ENCODE results near the gene SCAPER. TPM values are rescaled to one million over a fixed set of nuclear protein-coding genes. Genes with fewer than 3 reads are reported as not detected.

SCAPER gene
- total RNA-seq, 1 experiment from 2014 or later: 15.3 TPM

DNA sequence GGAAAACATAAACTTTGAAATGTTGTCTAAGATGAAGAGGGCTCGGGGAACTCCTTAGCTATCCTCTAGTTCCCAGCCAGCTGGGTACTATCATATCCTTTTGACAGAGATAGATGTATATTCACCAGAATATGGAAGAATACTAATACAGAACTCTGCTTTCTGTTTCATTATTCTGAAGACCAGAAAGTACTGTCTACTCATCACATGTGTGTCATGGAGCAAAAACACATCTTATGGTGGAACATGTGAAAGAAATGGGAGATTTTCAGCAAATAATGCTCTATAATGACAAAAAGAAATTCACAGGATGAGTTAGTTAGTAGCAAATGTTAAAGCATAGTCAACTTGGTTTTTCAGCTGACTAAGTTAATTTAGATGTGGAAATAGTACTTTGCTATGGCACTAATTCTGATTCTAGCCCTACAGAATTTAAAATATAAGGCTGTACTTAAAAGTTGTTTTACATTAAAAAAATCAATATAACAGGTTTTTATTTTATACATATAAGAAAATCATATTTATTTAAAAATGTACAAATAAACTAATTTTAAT, 552.0 kb downstream of the SCAPER start:
- BruUV-seq (replicated peaks): no TSS peak
- Histone ChIP-seq H3K27ac (ENCODE audit: low read length) (no peak overlapping the region), H3K4me3 (ENCODE audit: low read depth in 2 of 2, low read length in 2 of 2) (no peak overlapping the region), H3K36me3 (ENCODE audit: control insufficient read depth, insufficient read depth, low read length) (no peaks in the 10 kb centered on the region), H3K27me3 (ENCODE audit: control insufficient read depth, insufficient read depth, low read length) (no peaks in the 10 kb centered on the region), H3K9me3 (ENCODE audit: control insufficient read depth, insufficient read depth, low read depth, low read length) (no peaks in the 10 kb centered on the region), H3K4me1 (ENCODE audit: control insufficient read depth, insufficient read depth, low read length) (no peaks in the 10 kb centered on the region)
- POLR2A ChIA-PET: no interaction called here
- ATAC-seq (no peak), DNase-seq (ENCODE audit: low read depth, low spot score) (no peak)
- in situ Hi-C loops (cut with HindIII; ENCODE audit: low pct_unique_long_range_greater_than_20kb, low sequenced_read_pairs) (no loop called here), intact Hi-C loops (cut with micrococcal nuclease; ENCODE audit: unreplicated experiment) (no loop called here)
- CTCF ChIA-PET: no interaction called here
- no peak for TF ChIP-seq POLR2AphosphoS5 (IDR thresholded peaks at IDR 0.05; ENCODE audit: low read depth, low read length)
- no peak for TF ChIP-seq SIN3A (IDR thresholded peaks at IDR 0.05; ENCODE audit: borderline replicate concordance, insufficient read depth, low read depth, low read length)
- TF ChIP-seq, protein P1, sequence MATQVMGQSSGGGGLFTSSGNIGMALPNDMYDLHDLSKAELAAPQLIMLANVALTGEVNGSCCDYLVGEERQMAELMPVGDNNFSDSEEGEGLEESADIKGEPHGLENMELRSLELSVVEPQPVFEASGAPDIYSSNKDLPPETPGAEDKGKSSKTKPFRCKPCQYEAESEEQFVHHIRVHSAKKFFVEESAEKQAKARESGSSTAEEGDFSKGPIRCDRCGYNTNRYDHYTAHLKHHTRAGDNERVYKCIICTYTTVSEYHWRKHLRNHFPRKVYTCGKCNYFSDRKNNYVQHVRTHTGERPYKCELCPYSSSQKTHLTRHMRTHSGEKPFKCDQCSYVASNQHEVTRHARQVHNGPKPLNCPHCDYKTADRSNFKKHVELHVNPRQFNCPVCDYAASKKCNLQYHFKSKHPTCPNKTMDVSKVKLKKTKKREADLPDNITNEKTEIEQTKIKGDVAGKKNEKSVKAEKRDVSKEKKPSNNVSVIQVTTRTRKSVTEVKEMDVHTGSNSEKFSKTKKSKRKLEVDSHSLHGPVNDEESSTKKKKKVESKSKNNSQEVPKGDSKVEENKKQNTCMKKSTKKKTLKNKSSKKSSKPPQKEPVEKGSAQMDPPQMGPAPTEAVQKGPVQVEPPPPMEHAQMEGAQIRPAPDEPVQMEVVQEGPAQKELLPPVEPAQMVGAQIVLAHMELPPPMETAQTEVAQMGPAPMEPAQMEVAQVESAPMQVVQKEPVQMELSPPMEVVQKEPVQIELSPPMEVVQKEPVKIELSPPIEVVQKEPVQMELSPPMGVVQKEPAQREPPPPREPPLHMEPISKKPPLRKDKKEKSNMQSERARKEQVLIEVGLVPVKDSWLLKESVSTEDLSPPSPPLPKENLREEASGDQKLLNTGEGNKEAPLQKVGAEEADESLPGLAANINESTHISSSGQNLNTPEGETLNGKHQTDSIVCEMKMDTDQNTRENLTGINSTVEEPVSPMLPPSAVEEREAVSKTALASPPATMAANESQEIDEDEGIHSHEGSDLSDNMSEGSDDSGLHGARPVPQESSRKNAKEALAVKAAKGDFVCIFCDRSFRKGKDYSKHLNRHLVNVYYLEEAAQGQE (IDR thresholded peaks at IDR 0.05; ENCODE audit: insufficient read depth in 1 of 2, low read depth in 2 of 2, low read length in 1 of 2): no peak
- no peak for TF ChIP-seq TCF7L2 (IDR thresholded peaks at IDR 0.05; ENCODE audit: low read depth, low read length)
- TF ChIP-seq, protein P2, sequence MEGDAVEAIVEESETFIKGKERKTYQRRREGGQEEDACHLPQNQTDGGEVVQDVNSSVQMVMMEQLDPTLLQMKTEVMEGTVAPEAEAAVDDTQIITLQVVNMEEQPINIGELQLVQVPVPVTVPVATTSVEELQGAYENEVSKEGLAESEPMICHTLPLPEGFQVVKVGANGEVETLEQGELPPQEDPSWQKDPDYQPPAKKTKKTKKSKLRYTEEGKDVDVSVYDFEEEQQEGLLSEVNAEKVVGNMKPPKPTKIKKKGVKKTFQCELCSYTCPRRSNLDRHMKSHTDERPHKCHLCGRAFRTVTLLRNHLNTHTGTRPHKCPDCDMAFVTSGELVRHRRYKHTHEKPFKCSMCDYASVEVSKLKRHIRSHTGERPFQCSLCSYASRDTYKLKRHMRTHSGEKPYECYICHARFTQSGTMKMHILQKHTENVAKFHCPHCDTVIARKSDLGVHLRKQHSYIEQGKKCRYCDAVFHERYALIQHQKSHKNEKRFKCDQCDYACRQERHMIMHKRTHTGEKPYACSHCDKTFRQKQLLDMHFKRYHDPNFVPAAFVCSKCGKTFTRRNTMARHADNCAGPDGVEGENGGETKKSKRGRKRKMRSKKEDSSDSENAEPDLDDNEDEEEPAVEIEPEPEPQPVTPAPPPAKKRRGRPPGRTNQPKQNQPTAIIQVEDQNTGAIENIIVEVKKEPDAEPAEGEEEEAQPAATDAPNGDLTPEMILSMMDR (IDR thresholded peaks at IDR 0.05): no peak

DNA sequence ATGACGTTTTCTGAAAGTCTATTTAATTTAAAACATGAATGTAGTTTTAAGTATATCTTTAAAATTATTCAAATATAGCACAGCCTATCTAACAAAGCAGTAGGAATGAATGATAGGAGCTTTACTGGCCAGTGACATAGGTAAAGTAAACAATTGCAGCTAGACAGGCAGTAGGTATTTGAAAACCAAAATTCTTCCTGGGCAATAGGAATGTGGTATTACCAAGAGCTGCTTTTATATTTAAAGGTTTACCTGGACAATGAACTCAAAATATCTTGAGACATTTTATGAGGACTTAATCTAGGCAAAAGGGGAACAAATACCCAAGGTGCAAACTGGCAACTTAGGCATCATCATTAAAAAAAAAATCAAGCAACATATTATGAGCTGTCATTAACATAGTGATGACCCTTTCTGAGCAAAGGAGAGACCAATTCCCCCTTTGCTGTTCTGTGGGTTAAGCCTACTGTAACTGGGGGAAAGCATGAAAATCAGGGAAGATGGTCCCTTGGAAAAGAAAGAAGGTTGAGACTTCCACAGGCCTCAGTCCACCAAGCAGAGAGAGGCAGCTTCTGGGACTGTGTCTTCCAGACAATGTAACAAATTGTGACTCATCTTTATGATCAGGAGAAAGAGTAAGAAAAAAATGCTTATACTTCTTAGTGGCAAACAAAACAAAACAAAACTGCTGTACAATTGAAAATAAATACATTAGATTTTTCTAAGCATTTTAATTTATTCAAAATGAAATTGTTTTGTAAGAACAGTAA, 555.7 kb downstream of the SCAPER start:
- Histone ChIP-seq H3K4me3 (ENCODE audit: low read depth in 2 of 2, low read length in 2 of 2) (no peak overlapping the region), H3K4me1 (ENCODE audit: control insufficient read depth, insufficient read depth, low read length) (no peaks in the 10 kb centered on the region), H3K27ac (ENCODE audit: low read length) (no peak overlapping the region), H3K36me3 (ENCODE audit: control insufficient read depth, insufficient read depth, low read length) (no peaks in the 10 kb centered on the region), H3K27me3 (ENCODE audit: control insufficient read depth, insufficient read depth, low read length) (peaks cover 9% of the 10 kb centered on the region), H3K9me3 (ENCODE audit: control insufficient read depth, insufficient read depth, low read depth, low read length) (no peaks in the 10 kb centered on the region)
- no peak for DNase-seq (ENCODE audit: low read depth, low spot score)
- no TSS peak for BruUV-seq (replicated peaks)
- POLR2A ChIA-PET: interaction anchor here (0.6 kb wide), 1 partner anchor 61 kb away, joined by 3 read pairs; no protein-coding TSS in a partner anchor
- in situ Hi-C loops (cut with HindIII; ENCODE audit: low pct_unique_long_range_greater_than_20kb, low sequenced_read_pairs): no loop called here
- ATAC-seq: no peak
- intact Hi-C loops (cut with micrococcal nuclease; ENCODE audit: unreplicated experiment): no loop called here
- TF ChIP-seq POLR2AphosphoS5 (IDR thresholded peaks at IDR 0.05; ENCODE audit: low read depth, low read length) (no peak), SIN3A (IDR thresholded peaks at IDR 0.05; ENCODE audit: borderline replicate concordance, insufficient read depth, low read depth, low read length) (no peak), TCF7L2 (IDR thresholded peaks at IDR 0.05; ENCODE audit: low read depth, low read length) (no peak)
- TF ChIP-seq, protein P1 (IDR thresholded peaks at IDR 0.05; ENCODE audit: insufficient read depth in 1 of 2, low read depth in 2 of 2, low read length in 1 of 2): no peak
- TF ChIP-seq, protein P2 (IDR thresholded peaks at IDR 0.05): no peak
- CTCF ChIA-PET: interaction anchor here (0.6 kb wide), 1 partner anchor 14 kb away, joined by 3 read pairs; no protein-coding TSS in a partner anchor
